ENCODE results near the gene CEP295NL.

CEP295NL gene

DNA sequence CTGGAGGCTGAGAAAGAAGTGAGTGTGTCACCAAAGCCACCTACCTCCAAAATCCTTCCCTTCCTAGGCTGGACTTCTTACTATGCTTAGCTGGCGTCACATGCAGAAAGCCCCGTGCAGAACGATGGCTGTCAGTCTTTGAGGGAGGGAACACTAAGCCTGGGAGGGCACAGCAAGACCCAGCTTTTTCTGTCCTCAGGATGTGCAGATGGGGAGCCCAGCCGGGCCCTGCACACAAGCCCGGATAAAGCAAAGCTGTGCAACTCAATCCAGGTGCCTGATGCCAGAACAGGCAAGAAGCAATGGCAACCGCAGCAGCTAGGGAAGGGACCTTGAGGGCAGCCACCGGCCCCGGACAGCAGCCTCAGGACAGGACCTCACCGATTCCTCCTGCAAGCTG lies 48.5 kb downstream of the CEP295NL start:
- TF ChIP-seq, protein P1, sequence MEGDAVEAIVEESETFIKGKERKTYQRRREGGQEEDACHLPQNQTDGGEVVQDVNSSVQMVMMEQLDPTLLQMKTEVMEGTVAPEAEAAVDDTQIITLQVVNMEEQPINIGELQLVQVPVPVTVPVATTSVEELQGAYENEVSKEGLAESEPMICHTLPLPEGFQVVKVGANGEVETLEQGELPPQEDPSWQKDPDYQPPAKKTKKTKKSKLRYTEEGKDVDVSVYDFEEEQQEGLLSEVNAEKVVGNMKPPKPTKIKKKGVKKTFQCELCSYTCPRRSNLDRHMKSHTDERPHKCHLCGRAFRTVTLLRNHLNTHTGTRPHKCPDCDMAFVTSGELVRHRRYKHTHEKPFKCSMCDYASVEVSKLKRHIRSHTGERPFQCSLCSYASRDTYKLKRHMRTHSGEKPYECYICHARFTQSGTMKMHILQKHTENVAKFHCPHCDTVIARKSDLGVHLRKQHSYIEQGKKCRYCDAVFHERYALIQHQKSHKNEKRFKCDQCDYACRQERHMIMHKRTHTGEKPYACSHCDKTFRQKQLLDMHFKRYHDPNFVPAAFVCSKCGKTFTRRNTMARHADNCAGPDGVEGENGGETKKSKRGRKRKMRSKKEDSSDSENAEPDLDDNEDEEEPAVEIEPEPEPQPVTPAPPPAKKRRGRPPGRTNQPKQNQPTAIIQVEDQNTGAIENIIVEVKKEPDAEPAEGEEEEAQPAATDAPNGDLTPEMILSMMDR (conservative IDR thresholded peaks at IDR 0.05; ENCODE audit: low read depth): no peak
- ChIA-PET POLR2A (ENCODE audit: low non-redundant PET) (no interaction called here), CTCF (no interaction called here)
- peak overlapping the region; percentile 30 for H3K27ac ChIP-seq
- no peak for DNase-seq (ENCODE audit: low spot score)

DNA sequence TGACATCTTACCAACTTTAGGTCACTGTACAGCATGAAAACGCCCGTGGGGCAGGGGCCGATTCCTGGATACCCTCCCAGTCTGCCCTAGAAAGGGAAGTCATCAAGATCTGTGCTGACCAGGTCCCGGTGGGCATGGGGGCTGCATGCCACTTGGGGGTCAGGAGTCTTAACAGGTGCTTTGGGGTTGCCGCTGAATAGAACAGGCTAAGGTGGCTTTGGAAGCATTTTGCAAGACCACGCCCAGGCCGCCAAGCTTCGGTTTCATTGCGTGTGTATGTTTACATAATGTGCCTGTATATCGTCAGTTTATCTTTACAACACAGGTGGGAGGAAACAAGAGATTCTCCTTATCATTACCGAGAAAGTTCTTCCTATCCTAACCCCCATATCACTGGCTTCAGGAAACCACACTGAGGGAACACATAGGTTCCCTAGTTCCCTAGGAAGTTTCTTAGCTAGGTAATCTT lies 49.0 kb downstream of the CEP295NL start:
- TF ChIP-seq, protein P1 (conservative IDR thresholded peaks at IDR 0.05; ENCODE audit: low read depth): no peak
- no peak for DNase-seq (ENCODE audit: low spot score)
- POLR2A ChIA-PET (ENCODE audit: low non-redundant PET): no interaction called here
- CTCF ChIA-PET: no interaction called here
- no peak overlapping the region for H3K27ac ChIP-seq

DNA sequence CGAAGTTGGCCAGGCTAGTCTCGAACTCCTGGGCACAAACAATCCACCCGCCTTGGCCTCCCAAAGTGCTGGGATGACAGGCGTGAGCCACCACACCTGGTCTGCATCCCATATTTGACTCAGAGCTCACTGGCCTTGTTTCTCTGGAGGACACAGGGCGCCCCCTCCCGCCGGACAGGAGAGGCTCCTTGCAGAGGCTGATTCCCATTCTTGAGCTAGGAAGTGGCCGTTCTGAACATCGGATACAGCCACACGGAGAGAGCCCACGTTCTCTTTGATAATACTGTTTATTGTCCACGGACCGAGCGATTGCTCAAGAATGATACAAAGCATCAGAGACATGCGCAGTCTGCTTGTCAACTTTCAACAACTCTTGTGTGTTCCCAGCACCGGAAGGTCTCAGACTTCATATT lies 50.3 kb downstream of the CEP295NL start:
- TF ChIP-seq, protein P1 (conservative IDR thresholded peaks at IDR 0.05; ENCODE audit: low read depth): no peak
- peak overlapping the region; percentile 22; the same call in 1 of the 2 replicates for H3K27ac ChIP-seq
- ChIA-PET CTCF (interaction anchor here (0.6 to 1.6 kb wide), 3 partner anchors 9 to 157 kb away, joined by 3 to 7 read pairs (median 3); partner anchors contain the start of gene CANT1), POLR2A (ENCODE audit: low non-redundant PET) (no interaction called here)
- no peak for DNase-seq (ENCODE audit: low spot score)

DNA sequence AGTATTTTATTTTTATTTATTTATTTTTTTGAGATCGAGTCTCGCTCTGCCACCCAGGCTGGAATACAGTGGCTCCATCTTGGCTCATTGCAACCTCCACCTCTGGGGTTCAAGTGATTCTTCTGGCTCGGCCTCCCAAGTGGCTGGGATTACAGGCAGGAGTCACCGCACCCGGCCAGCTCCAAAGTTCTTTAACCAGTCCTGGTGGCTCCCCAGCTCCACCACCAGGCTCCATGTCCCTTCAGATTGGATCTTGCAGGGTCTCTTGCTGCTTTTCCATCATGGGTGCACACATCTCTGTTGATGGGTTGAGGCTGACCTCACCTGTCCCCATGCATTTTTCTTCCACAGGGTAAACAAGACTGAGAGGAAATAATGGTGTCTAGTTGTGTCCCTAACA lies 54.0 kb downstream of the CEP295NL start:
- TF ChIP-seq, protein P1 (conservative IDR thresholded peaks at IDR 0.05; ENCODE audit: low read depth): no peak
- ChIA-PET CTCF (no interaction called here), POLR2A (ENCODE audit: low non-redundant PET) (no interaction called here)

DNA sequence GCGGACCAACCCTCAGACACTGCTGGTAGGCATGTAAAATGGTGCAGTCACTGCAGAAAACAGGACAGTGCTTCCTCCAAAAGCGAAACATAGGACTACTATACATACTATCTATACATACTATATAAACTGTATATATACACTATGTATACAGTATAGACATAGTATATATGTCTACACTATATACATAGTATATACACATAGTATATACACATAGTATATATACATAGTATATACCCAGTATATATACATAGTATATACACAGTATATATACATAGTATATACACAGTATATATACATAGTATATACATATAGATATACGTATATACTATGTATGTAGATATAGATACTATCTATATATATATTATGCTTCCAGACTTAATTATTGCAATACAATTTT lies 55.9 kb downstream of the CEP295NL start:
- POLR2A ChIA-PET (ENCODE audit: low non-redundant PET): no interaction called here
- H3K27ac ChIP-seq: no peak overlapping the region
- TF ChIP-seq, protein P1 (conservative IDR thresholded peaks at IDR 0.05; ENCODE audit: low read depth): no peak
- DNase-seq (ENCODE audit: low spot score): no peak
- CTCF ChIA-PET: no interaction called here

More for the DNA sequence above, 54.0 kb downstream of the CEP295NL start:
- no peak overlapping the region; the same call in 1 of the 2 replicates for H3K27ac ChIP-seq
- no peak for DNase-seq (ENCODE audit: low spot score)

DNA sequence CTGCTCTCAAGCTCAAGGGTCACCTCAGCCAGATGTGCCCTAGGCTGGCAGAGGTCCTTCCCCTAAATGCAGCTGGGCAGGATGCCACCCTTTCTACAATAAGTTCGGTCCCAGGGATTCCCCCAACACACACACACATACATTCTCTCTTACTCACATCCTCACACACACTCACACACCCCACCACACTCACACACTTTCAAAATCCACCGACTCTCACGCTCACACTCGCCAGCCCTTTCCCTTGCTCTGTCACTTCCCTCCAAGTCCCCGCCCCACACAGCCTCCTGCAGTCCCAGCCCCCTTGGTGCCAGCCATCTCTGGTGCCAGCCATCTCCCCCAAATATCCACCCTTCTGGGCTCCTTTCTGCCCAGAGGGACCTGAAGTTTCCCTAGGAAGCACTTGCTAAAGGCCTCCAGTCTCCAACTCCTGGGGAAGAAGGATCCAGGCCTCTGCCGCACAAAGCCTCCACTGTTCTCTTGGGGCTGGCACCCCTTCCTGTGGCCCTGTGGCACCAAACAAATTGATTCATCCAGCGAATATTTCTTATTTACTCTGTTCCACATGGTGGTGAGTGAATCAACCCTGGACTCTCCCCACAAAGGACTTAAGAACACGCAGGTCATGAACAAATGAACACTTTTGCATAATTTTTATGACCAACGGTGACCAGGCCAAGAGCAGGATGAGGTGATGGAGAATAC lies 58.5 kb downstream of the CEP295NL start:
- no peak for DNase-seq (ENCODE audit: low spot score)
- H3K27ac ChIP-seq: peak overlapping the region; percentile 24
- ChIA-PET CTCF (interaction anchor here (0.6 to 1.6 kb wide), 2 partner anchors 8 to 347 kb away, joined by 3 to 7 read pairs; no protein-coding TSS in a partner anchor), POLR2A (ENCODE audit: low non-redundant PET) (no interaction called here)
- TF ChIP-seq, protein P1 (conservative IDR thresholded peaks at IDR 0.05; ENCODE audit: low read depth): no peak
